SK-N-SH (cell line): ENCODE data around the gene DKK1. TPM values are rescaled to one million over a fixed set of nuclear protein-coding genes. Genes with fewer than 3 reads are reported as not detected.

Source experiments
- CTCF ChIA-PET: fragments of 300-600, 350-600 bp; formaldehyde crosslinking; extraction: SDS; loops from one replicate; lab custom pipeline; 2021; lab: Yijun Ruan, JAX
- POLR2A ChIA-PET: fragments of 350-600 bp; sonication (Branson Sonifier 250); formaldehyde crosslinking; extraction: SDS; loops from one replicate; lab custom pipeline; 2020; ENCODE audit warnings: antibody characterized with exemption, inconsistent platforms; lab: Yijun Ruan, JAX
- DNase-seq: peaks from one replicate; pipeline ENCODE4 v3.0.0; 2012
- H2AFZ ChIP-seq: fragments of 200-600 bp; sonication (generic); 2 replicates; pipeline ENCODE4 v1.8.1; 2016; ENCODE audit warnings: antibody characterized with exemption, mild to moderate bottlenecking, low read depth
- H3F3A ChIP-seq: fragments of 200-600 bp; sonication (generic); replicated peaks from 2 replicates; pipeline ENCODE3; 2016; ENCODE audit warnings: antibody characterized with exemption, mild to moderate bottlenecking; ENCODE audit not compliant: insufficient read depth
- H3K27ac ChIP-seq, 2 experiments: fragments of 200-500 bp in 1 of 2; fragments of 200-600 bp in 1 of 2; sonication (Bioruptor generic) in 1 of 2; sonication (generic), shearing (Covaris generic) in 1 of 2; 2 replicates each; pipeline versions ENCODE4 v1.5.1 to v1.6.1; 2014 to 2016; ENCODE audit warnings: low read depth in 2 of 2, inconsistent platforms in 1 of 2, low read length in 1 of 2, mild to moderate bottlenecking in 1 of 2, mixed read lengths in 1 of 2
- H3K27me3 ChIP-seq: fragments of 200-600 bp; sonication (generic), shearing (Covaris generic); 2 replicates; pipeline ENCODE4 v1.6.1; 2016; ENCODE audit warnings: mixed run types; ENCODE audit not compliant: insufficient read depth
- H3K36me3 ChIP-seq, 2 experiments: fragments of 200-500 bp in 1 of 2; fragments of 200-600 bp in 1 of 2; sonication (Bioruptor generic) in 1 of 2; sonication (generic) in 1 of 2; replicated peaks in 1 of 2; 2 replicates each; pipeline versions ENCODE3 to v1.5.1; 2014 to 2016; ENCODE audit warnings: low read length in 1 of 2, mild to moderate bottlenecking in 1 of 2; ENCODE audit not compliant: insufficient read depth in 2 of 2, control insufficient read depth in 1 of 2
- H3K4me1 ChIP-seq, 2 experiments: fragments of 200-500 bp in 1 of 2; fragments of 200-600 bp in 1 of 2; sonication (Bioruptor generic) in 1 of 2; sonication (generic), shearing (Covaris generic) in 1 of 2; 2 replicates each; pipeline versions ENCODE4 v1.5.1 to v1.6.1; 2014 to 2016; ENCODE audit warnings: low read depth in 1 of 2, low read length in 1 of 2, mixed run types in 1 of 2; ENCODE audit not compliant: insufficient read depth in 2 of 2, control insufficient read depth in 1 of 2
- H3K4me2 ChIP-seq: fragments of 200-600 bp; sonication (generic), shearing (Covaris generic); 2 replicates; pipeline ENCODE4 v1.6.1; 2017; ENCODE audit warnings: mixed run types
- H3K4me3 ChIP-seq, 2 experiments: fragments of 200-500 bp in 1 of 2; fragments of 200-600 bp in 1 of 2; sonication (Bioruptor generic) in 1 of 2; sonication (generic), shearing (Covaris generic) in 1 of 2; 2 replicates each; pipeline versions ENCODE4 v1.5.1 to v1.8.1; 2014 to 2016; ENCODE audit warnings: low read depth in 2 of 2, inconsistent platforms in 1 of 2, low read length in 1 of 2, mild to moderate bottlenecking in 1 of 2, mixed read lengths in 1 of 2, moderate library complexity in 1 of 2
- H3K79me2 ChIP-seq: fragments of 200-600 bp; sonication (generic); 2 replicates; pipeline ENCODE4 v1.8.1; 2017; ENCODE audit warnings: mild to moderate bottlenecking; ENCODE audit not compliant: insufficient read depth
- H3K9ac ChIP-seq: fragments of 200-600 bp; sonication (generic); 2 replicates; pipeline ENCODE4 v1.6.1; 2017; ENCODE audit warnings: mixed run types
- H3K9me2 ChIP-seq: fragments of 200-600 bp; sonication (generic); 2 replicates; pipeline ENCODE4 v1.6.1; 2017; ENCODE audit warnings: mixed run types
- H3K9me3 ChIP-seq: fragments of 200-600 bp; sonication (generic); 2 replicates; pipeline ENCODE4 v1.6.1; 2017; ENCODE audit warnings: mixed run types, mild to moderate bottlenecking, moderate library complexity
- H4K20me1 ChIP-seq: fragments of 200-600 bp; sonication (generic); 2 replicates; pipeline ENCODE4 v1.6.1; 2017; ENCODE audit warnings: mild to moderate bottlenecking, mixed run types; ENCODE audit not compliant: insufficient read depth
- CHD2 ChIP-seq: fragments of 150-350 bp; IDR thresholded peaks from 2 replicates; pipeline ENCODE4 v1.6.1; 2018; ENCODE audit warnings: low read length; ENCODE audit not compliant: partially characterized antibody
- ELF1 ChIP-seq: IDR thresholded peaks from 2 replicates; pipeline ENCODE4 v1.4.0; 2012
- EP300 ChIP-seq, 2 experiments: IDR thresholded peaks; 2 replicates each; pipeline versions ENCODE4 v1.4.0 to v1.6.1; 2012; ENCODE audit warnings: borderline replicate concordance in 1 of 2, low read depth in 1 of 2, low read length in 1 of 2
- EZH2phosphoT487 ChIP-seq: fragments of 200-600 bp; sonication (generic); IDR thresholded peaks from 2 replicates; pipeline ENCODE4 v1.6.1; 2017; ENCODE audit warnings: low read depth, mixed run types, mild to moderate bottlenecking, antibody characterized with exemption, moderate library complexity, borderline replicate concordance
- FOSL2 ChIP-seq: IDR thresholded peaks from 2 replicates; pipeline ENCODE4 v1.4.0; 2012; ENCODE audit warnings: low read depth, mild to moderate bottlenecking, moderate library complexity, borderline replicate concordance
- FOXJ3 ChIP-seq: sonication (generic); formaldehyde crosslinking; IDR thresholded peaks from 2 replicates; pipeline ENCODE4 v1.5.1; 2020; ENCODE audit warnings: mild to moderate bottlenecking, missing genetic modification reagents
- GABPA ChIP-seq: IDR thresholded peaks from 2 replicates; pipeline ENCODE4 v1.4.0; 2012; ENCODE audit warnings: low read depth, mild to moderate bottlenecking
- IRF3 ChIP-seq: fragments of 150-350 bp; IDR thresholded peaks from 2 replicates; pipeline ENCODE4 v1.6.1; 2016; ENCODE audit warnings: mild to moderate bottlenecking, low read depth, low read length
- JUND ChIP-seq: IDR thresholded peaks from 2 replicates; pipeline ENCODE4 v1.4.0; 2012
- MAX ChIP-seq: IDR thresholded peaks from 2 replicates; pipeline ENCODE4 v1.4.0; 2012; ENCODE audit warnings: low read depth
- NFIC ChIP-seq: IDR thresholded peaks from 2 replicates; pipeline ENCODE4 v1.4.0; 2012; ENCODE audit warnings: borderline replicate concordance
- NRF1 ChIP-seq: IDR thresholded peaks from 2 replicates; pipeline ENCODE4 v1.6.1; 2012; ENCODE audit warnings: low read depth, mild to moderate bottlenecking, low read length
- PBX3 ChIP-seq: IDR thresholded peaks from 2 replicates; pipeline ENCODE4; 2012
- POLR2AphosphoS5 ChIP-seq: IDR thresholded peaks from 2 replicates; pipeline ENCODE4 v1.6.1; 2012; ENCODE audit warnings: low read depth, low read length
- RCOR1 ChIP-seq: fragments of 150-350 bp; IDR thresholded peaks from 2 replicates; pipeline ENCODE4 v1.6.1; 2017; ENCODE audit warnings: antibody characterized with exemption, low read length
- RFX5 ChIP-seq: IDR thresholded peaks from 2 replicates; pipeline ENCODE4 v1.6.1; 2012; ENCODE audit warnings: mild to moderate bottlenecking, improper control_type of control experiment, low read length
- RXRA ChIP-seq: IDR thresholded peaks from 2 replicates; pipeline ENCODE4 v1.4.0; 2012; ENCODE audit warnings: low read depth, mild to moderate bottlenecking, borderline replicate concordance
- SIN3A ChIP-seq: IDR thresholded peaks from 2 replicates; pipeline ENCODE4 v1.6.1; 2012; ENCODE audit warnings: low read depth, mild to moderate bottlenecking, low read length, moderate library complexity, borderline replicate concordance
- TAF1 ChIP-seq: IDR thresholded peaks from 2 replicates; pipeline ENCODE4 v1.6.1; 2012; ENCODE audit warnings: low read depth, mild to moderate bottlenecking, low read length, moderate library complexity, borderline replicate concordance
- TCF12 ChIP-seq: IDR thresholded peaks from 2 replicates; pipeline ENCODE4 v1.4.0; 2012
- USF2 ChIP-seq: fragments of 150-350 bp; IDR thresholded peaks from 2 replicates; pipeline ENCODE4 v1.6.1; 2017; ENCODE audit warnings: antibody characterized with exemption, low read length, low read depth, borderline replicate concordance
- YY1 ChIP-seq: IDR thresholded peaks from 2 replicates; pipeline ENCODE4 v1.4.0; 2012; ENCODE audit warnings: low read depth, mild to moderate bottlenecking
- ZBTB33 ChIP-seq: IDR thresholded peaks from 2 replicates; pipeline ENCODE4 v1.4.0; 2012; ENCODE audit warnings: low read depth, borderline replicate concordance
- WGBS: methylation state at CpG from one replicate; pipeline ENCODE4 v1.1.6; 2017; ENCODE audit warnings: low lambda C conversion rate; 5-methylcytosine and 5-hydroxymethylcytosine counted together
- polyA plus RNA-seq, 3 experiments: library from polyadenylated mRNA; depleted of rRNA; stranded (reverse); fragments of >200 nt; gene quantifications; 2 replicates each; pipeline ENCODE4 v1.2.3, GENCODE V29; 2012

DKK1 gene
- polyA plus RNA-seq, 1 of the 3 experiments (the other 2 are of a cell fraction): 225 TPM

- ChIA-PET POLR2A (no interaction called here), CTCF (interaction anchor here (0.9 to 12.8 kb wide), 5 partner anchors 8 to 464 kb away, joined by 3 to 185 read pairs (median 8); no protein-coding TSS in a partner anchor)
These were observed 2.4 kb downstream of the DKK1 start for GRCh38 chr10:52316500-52316899.

GRCh38 chr10:52318136-52318701 is 4.1 kb downstream of the DKK1 start:
- Histone ChIP-seq H3K79me2 (peaks cover 46% of the 10 kb centered on the region), H3K9ac (peak overlapping the region; percentile 89), H3K9me2 (no peaks in the 10 kb centered on the region), H3K36me3 (peaks cover 12 to 19% of the 10 kb centered on the region in 2 experiments), H3K27ac (peak overlapping the region; percentile 95), H3K4me2 (peak overlapping the region; percentile 83), H3K9me3 (no peaks in the 10 kb centered on the region), H3F3A (peaks cover 74% of the 10 kb centered on the region), H4K20me1 (no peaks in the 10 kb centered on the region), H3K4me1 (peaks cover 6 to 10% of the 10 kb centered on the region in 2 experiments; a peak in 2 of 4 replicates), H2AFZ (peak overlapping the region; percentile 29; the same call in 1 of the 2 replicates), H3K27me3 (no peaks in the 10 kb centered on the region), H3K4me3 (peak overlapping the region; percentile 95 to 99; a peak in 3 of 4 replicates)
- DNase-seq: no peak
- ChIA-PET POLR2A (no interaction called here), CTCF (interaction anchor here (2.5 kb wide), 1 partner anchor 10 kb away, joined by 8 read pairs; no protein-coding TSS in a partner anchor)
- 16% methylated on average over 5 of the region's 5 CpGs for WGBS
- TF ChIP-seq NRF1: no peak
- peak in 1 of 2 experiments; percentile 41; a peak in 1 of 4 replicates for TF ChIP-seq EP300 (IDR thresholded peaks at IDR 0.05; ENCODE audit: borderline replicate concordance in 1 of 2, low read depth in 1 of 2, low read length in 1 of 2)
- no peak for TF ChIP-seq JUND
- no peak for TF ChIP-seq CHD2
- no peak for TF ChIP-seq RCOR1
- peak; percentile 22; the same call in 1 of the 2 replicates for TF ChIP-seq ELF1
- TF ChIP-seq ZBTB33: no peak
- peak; percentile 31; the same call in 1 of the 2 replicates for TF ChIP-seq FOSL2
- TF ChIP-seq FOXJ3 (CRISPR knock-in tag): no peak
- peak; percentile 25; the same call in 1 of the 2 replicates for TF ChIP-seq NFIC
- TF ChIP-seq IRF3: no peak
- TF ChIP-seq PBX3: no peak; the same call in 1 of the 2 replicates
- no peak for TF ChIP-seq SIN3A
- TF ChIP-seq TCF12: peak; percentile 65
- TF ChIP-seq USF2: no peak
- 0 out of 2 replicates have a peak, but pooled peaks have one; percentile 21 for TF ChIP-seq TAF1
- TF ChIP-seq GABPA: no peak
- TF ChIP-seq RXRA: no peak; the same call in 1 of the 2 replicates
- TF ChIP-seq MAX: peak; percentile 47; the same call in 1 of the 2 replicates
- no peak for TF ChIP-seq EZH2phosphoT487
- no peak for TF ChIP-seq RFX5

More at GRCh38 chr10:52316500-52316899, 2.4 kb downstream of the DKK1 start:
- no peak for DNase-seq
- H3K9me2 ChIP-seq: no peaks in the 10 kb centered on the region
- no peaks in the 10 kb centered on the region for H3K27me3 ChIP-seq
- no peaks in the 10 kb centered on the region for H3K9me3 ChIP-seq
- peak overlapping the region; percentile 83 for H3K4me2 ChIP-seq
- no peak overlapping the region for H2AFZ ChIP-seq
- peaks cover 64% of the 10 kb centered on the region for H3F3A ChIP-seq
- H3K79me2 ChIP-seq: peaks cover 48% of the 10 kb centered on the region
- no peaks in the 10 kb centered on the region for H4K20me1 ChIP-seq
- peak overlapping the region; percentile 95 to 99 for H3K4me3 ChIP-seq
- WGBS: 29% methylated on average over 4 of the region's 4 CpGs
- peak; percentile 31; the same call in 1 of the 2 replicates for TF ChIP-seq POLR2AphosphoS5
- TF ChIP-seq YY1: no peak
- no peak for TF ChIP-seq GABPA
- TF ChIP-seq, all 33 proteins: peak for 1
- H3K4me1 ChIP-seq: peaks cover 6 to 10% of the 10 kb centered on the region in 2 experiments; a peak in 2 of 4 replicates
- H3K27ac ChIP-seq: peak overlapping the region; percentile 95
- peak overlapping the region; percentile 89 for H3K9ac ChIP-seq
- H3K36me3 ChIP-seq: peaks cover 12 to 19% of the 10 kb centered on the region in 2 experiments
